GM23338 (cell line): ENCODE measurements around the gene RAD51B. TPM values are rescaled to one million over a fixed set of nuclear protein-coding genes. Genes with fewer than 3 reads are reported as not detected.

ENCODE experiments used
- ATAC-seq: fragments of 200-7000 bp; cut with Tn5 transposase; 3 replicates; pipeline ENCODE4 v1.9.1; 2020
- DNase-seq: peaks from one replicate; pipeline ENCODE4 v3.0.0-alpha.2; 2015; ENCODE audit warnings: low spot score
- H2AFZ ChIP-seq: fragments of 200-600 bp; sonication (generic); 2 replicates; pipeline ENCODE4 v1.8.0; 2016; ENCODE audit warnings: antibody characterized with exemption, mild to moderate bottlenecking, moderate library complexity
- H3F3A ChIP-seq: fragments of 200-600 bp; sonication (generic); replicated peaks from 2 replicates; pipeline ENCODE4 v1.8.0; 2017; ENCODE audit warnings: antibody characterized with exemption, mixed run types, low read depth
- H3K27ac ChIP-seq: fragments of 200-600 bp; sonication (generic); 2 replicates; pipeline ENCODE4 v1.6.1; 2016; ENCODE audit warnings: low read depth
- H3K27me3 ChIP-seq: fragments of 200-600 bp; sonication (generic); 2 replicates; pipeline ENCODE4 v1.8.0; 2016; ENCODE audit warnings: mild to moderate bottlenecking, mixed run types, moderate library complexity; ENCODE audit not compliant: insufficient read depth
- H3K36me3 ChIP-seq: fragments of 200-600 bp; sonication (generic); 2 replicates; pipeline ENCODE4 v1.8.0; 2016; ENCODE audit warnings: mild to moderate bottlenecking; ENCODE audit not compliant: insufficient read depth
- H3K4me1 ChIP-seq: fragments of 200-600 bp; sonication (generic); 2 replicates; pipeline ENCODE4 v1.8.0; 2016; ENCODE audit warnings: mild to moderate bottlenecking, moderate library complexity; ENCODE audit not compliant: insufficient read depth
- H3K4me2 ChIP-seq: fragments of 200-600 bp; sonication (generic); 2 replicates; pipeline ENCODE4 v1.7.1; 2017; ENCODE audit warnings: mixed run types
- H3K4me3 ChIP-seq: fragments of 200-600 bp; sonication (generic); 2 replicates; pipeline ENCODE4 v1.6.1; 2016; ENCODE audit warnings: mixed run types
- H3K79me2 ChIP-seq: fragments of 200-600 bp; sonication (generic); replicated peaks from 2 replicates; pipeline ENCODE4 v1.8.0; 2017; ENCODE audit warnings: mild to moderate bottlenecking; ENCODE audit not compliant: insufficient read depth
- H3K9me2 ChIP-seq: fragments of 200-600 bp; sonication (generic); 2 replicates; pipeline ENCODE4 v1.8.0; 2017; ENCODE audit not compliant: insufficient read depth
- H4K20me1 ChIP-seq: fragments of 200-600 bp; sonication (generic); replicated peaks from 2 replicates; pipeline ENCODE4 v1.8.0; 2017; ENCODE audit warnings: mild to moderate bottlenecking; ENCODE audit not compliant: insufficient read depth
- H3K27ac Mint-ChIP-seq: 2 replicates; pipeline ENCODE4 v1.8.0; 2020; ENCODE audit warnings: inconsistent platforms, mild to moderate bottlenecking, moderate library complexity, mixed read lengths
- H3K27me3 Mint-ChIP-seq: 3 replicates; pipeline ENCODE4 v1.8.0; 2022; ENCODE audit warnings: low read depth, mild to moderate bottlenecking, moderate library complexity, mixed read lengths, inconsistent platforms; ENCODE audit not compliant: insufficient read depth, poor library complexity
- H3K36me3 Mint-ChIP-seq: 3 replicates; pipeline ENCODE4 v1.8.0; 2021; ENCODE audit warnings: low read depth, mild to moderate bottlenecking, inconsistent platforms, moderate library complexity, mixed read lengths
- H3K4me1 Mint-ChIP-seq: 3 replicates; pipeline ENCODE4 v1.8.0; 2020; ENCODE audit warnings: mild to moderate bottlenecking, inconsistent platforms, mixed read lengths
- H3K4me3 Mint-ChIP-seq: 3 replicates; pipeline ENCODE4 v1.8.0; 2021; ENCODE audit warnings: moderate library complexity, mild to moderate bottlenecking, inconsistent platforms, mixed read lengths
- H3K9me3 Mint-ChIP-seq: 3 replicates; pipeline ENCODE4 v1.8.0; 2020; ENCODE audit warnings: moderate library complexity, mild to moderate bottlenecking, inconsistent platforms, mixed read lengths
- EZH2phosphoT487 ChIP-seq: fragments of 200-600 bp; sonication (generic); IDR thresholded peaks from one replicate; pipeline ENCODE4 v1.8.1; 2018; ENCODE audit warnings: antibody characterized with exemption; ENCODE audit not compliant: unreplicated experiment
- POLR2AphosphoS5 ChIP-seq: IDR thresholded peaks from 2 replicates; pipeline ENCODE4 v1.6.1; 2016; ENCODE audit warnings: antibody characterized with exemption, low read depth
- ZNF114 ChIP-seq: fragments of 250-450 bp; sonication (Bioruptor Pico); IDR thresholded peaks from 2 replicates; pipeline ENCODE4 v1.5.0; 2020; ENCODE audit warnings: mild to moderate bottlenecking, moderate library complexity
- polyA plus RNA-seq: library from polyadenylated mRNA; unstranded; fragments of >200 nt; fragmentation: Nextera tagmentation; extraction: Ambion mirVana; gene quantifications from 2 replicates; pipeline ENCODE4 v1.2.1, GENCODE V29; 2016
- total RNA-seq: library from RNA; depleted of rRNA; stranded (reverse); fragments of >200 nt; shearing (Covaris generic); gene quantifications from 2 replicates; pipeline ENCODE4 v1.2.3, GENCODE V29; 2014
- TF ChIP-seq, protein P1 (sequence below), 2 experiments: fragments of 200-600 bp in 1 of 2; sonication (generic) in 1 of 2; conservative IDR thresholded peaks; 2 replicates each; pipeline versions ENCODE4 v1.5.1 to v1.6.1; 2016 to 2017; ENCODE audit warnings: antibody characterized with exemption in 2 of 2, low read depth in 2 of 2, mild to moderate bottlenecking in 2 of 2, moderate library complexity in 1 of 2
- TF ChIP-seq, protein P2 (sequence below): fragments of 250-450 bp; sonication (Bioruptor Pico); IDR thresholded peaks from 2 replicates; pipeline ENCODE4 v1.5.0; 2020; ENCODE audit warnings: mild to moderate bottlenecking, moderate library complexity
- TF ChIP-seq, protein P3 (sequence below): IDR thresholded peaks from 2 replicates; pipeline ENCODE4 v1.6.1; 2016; ENCODE audit warnings: antibody characterized with exemption

RAD51B gene
- total and polyA plus RNA-seq, 2 experiments from 2014 or later = 15.7 to 29.1 TPM

DNA sequence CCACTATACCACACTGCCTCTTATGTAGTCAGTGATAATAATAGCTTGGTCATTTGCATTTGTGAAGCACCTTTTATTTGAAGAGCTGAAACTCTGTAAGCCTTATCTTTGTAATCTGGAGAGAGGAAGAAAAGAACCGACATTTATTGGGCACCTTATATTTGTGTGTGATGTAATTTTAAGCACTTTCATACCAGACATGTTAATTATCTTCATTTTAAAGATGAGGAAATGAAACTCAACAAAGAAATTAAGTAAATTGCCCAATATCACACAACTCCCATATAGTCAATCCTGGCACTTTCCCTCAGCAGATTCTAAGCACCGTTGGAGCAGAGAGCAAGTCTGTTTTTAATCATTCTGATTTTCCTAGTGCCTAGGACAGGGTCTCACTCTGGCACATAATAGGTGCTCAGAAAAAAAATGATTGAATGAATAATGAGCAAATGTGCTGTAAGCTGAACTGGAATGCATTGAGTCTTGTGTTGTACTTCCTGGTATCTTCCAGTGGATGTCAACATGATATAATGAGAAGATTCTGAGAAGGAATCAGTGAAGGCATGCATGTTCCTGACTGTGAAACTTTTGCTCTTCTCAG lies 554.4 kb downstream of the RAD51B start:
- no peaks in the 10 kb centered on the region for H3K36me3 ChIP-seq
- no peak for TF ChIP-seq POLR2AphosphoS5
- TF ChIP-seq, protein P1, sequence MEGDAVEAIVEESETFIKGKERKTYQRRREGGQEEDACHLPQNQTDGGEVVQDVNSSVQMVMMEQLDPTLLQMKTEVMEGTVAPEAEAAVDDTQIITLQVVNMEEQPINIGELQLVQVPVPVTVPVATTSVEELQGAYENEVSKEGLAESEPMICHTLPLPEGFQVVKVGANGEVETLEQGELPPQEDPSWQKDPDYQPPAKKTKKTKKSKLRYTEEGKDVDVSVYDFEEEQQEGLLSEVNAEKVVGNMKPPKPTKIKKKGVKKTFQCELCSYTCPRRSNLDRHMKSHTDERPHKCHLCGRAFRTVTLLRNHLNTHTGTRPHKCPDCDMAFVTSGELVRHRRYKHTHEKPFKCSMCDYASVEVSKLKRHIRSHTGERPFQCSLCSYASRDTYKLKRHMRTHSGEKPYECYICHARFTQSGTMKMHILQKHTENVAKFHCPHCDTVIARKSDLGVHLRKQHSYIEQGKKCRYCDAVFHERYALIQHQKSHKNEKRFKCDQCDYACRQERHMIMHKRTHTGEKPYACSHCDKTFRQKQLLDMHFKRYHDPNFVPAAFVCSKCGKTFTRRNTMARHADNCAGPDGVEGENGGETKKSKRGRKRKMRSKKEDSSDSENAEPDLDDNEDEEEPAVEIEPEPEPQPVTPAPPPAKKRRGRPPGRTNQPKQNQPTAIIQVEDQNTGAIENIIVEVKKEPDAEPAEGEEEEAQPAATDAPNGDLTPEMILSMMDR (conservative IDR thresholded peaks at IDR 0.05; ENCODE audit: low read depth in 2 of 2) = no peak
- TF ChIP-seq, protein P2, sequence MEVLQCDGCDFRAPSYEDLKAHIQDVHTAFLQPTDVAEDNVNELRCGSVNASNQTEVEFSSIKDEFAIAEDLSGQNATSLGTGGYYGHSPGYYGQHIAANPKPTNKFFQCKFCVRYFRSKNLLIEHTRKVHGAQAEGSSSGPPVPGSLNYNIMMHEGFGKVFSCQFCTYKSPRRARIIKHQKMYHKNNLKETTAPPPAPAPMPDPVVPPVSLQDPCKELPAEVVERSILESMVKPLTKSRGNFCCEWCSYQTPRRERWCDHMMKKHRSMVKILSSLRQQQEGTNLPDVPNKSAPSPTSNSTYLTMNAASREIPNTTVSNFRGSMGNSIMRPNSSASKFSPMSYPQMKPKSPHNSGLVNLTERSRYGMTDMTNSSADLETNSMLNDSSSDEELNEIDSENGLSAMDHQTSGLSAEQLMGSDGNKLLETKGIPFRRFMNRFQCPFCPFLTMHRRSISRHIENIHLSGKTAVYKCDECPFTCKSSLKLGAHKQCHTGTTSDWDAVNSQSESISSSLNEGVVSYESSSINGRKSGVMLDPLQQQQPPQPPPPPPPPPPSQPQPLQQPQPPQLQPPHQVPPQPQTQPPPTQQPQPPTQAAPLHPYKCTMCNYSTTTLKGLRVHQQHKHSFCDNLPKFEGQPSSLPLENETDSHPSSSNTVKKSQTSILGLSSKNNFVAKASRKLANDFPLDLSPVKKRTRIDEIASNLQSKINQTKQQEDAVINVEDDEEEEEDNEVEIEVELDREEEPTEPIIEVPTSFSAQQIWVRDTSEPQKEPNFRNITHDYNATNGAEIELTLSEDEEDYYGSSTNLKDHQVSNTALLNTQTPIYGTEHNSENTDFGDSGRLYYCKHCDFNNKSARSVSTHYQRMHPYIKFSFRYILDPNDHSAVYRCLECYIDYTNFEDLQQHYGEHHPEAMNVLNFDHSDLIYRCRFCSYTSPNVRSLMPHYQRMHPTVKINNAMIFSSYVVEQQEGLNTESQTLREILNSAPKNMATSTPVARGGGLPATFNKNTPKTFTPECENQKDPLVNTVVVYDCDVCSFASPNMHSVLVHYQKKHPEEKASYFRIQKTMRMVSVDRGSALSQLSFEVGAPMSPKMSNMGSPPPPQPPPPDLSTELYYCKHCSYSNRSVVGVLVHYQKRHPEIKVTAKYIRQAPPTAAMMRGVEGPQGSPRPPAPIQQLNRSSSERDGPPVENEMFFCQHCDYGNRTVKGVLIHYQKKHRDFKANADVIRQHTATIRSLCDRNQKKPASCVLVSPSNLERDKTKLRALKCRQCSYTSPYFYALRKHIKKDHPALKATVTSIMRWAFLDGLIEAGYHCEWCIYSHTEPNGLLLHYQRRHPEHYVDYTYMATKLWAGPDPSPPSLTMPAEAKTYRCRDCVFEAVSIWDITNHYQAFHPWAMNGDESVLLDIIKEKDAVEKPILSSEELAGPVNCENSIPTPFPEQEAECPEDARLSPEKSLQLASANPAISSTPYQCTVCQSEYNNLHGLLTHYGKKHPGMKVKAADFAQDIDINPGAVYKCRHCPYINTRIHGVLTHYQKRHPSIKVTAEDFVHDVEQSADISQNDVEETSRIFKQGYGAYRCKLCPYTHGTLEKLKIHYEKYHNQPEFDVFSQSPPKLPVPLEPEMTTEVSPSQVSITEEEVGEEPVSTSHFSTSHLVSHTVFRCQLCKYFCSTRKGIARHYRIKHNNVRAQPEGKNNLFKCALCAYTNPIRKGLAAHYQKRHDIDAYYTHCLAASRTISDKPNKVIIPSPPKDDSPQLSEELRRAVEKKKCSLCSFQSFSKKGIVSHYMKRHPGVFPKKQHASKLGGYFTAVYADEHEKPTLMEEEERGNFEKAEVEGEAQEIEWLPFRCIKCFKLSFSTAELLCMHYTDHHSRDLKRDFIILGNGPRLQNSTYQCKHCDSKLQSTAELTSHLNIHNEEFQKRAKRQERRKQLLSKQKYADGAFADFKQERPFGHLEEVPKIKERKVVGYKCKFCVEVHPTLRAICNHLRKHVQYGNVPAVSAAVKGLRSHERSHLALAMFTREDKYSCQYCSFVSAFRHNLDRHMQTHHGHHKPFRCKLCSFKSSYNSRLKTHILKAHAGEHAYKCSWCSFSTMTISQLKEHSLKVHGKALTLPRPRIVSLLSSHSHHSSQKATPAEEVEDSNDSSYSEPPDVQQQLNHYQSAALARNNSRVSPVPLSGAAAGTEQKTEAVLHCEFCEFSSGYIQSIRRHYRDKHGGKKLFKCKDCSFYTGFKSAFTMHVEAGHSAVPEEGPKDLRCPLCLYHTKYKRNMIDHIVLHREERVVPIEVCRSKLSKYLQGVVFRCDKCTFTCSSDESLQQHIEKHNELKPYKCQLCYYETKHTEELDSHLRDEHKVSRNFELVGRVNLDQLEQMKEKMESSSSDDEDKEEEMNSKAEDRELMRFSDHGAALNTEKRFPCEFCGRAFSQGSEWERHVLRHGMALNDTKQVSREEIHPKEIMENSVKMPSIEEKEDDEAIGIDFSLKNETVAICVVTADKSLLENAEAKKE = no peak
- no peaks in the 10 kb centered on the region for H3K36me3 Mint-ChIP-seq
- no peak overlapping the region for H3K27ac ChIP-seq
- no peaks in the 10 kb centered on the region for H4K20me1 ChIP-seq
- H3K79me2 ChIP-seq = no peaks in the 10 kb centered on the region
- ATAC-seq = no peak
- no peak overlapping the region for H3K4me3 Mint-ChIP-seq
- peaks cover 28% of the 10 kb centered on the region for H3K4me1 Mint-ChIP-seq
- no peaks in the 10 kb centered on the region for H3K27me3 ChIP-seq
- no peak overlapping the region for H3K4me3 ChIP-seq
- no peaks in the 10 kb centered on the region for H3K27me3 Mint-ChIP-seq
- H2AFZ ChIP-seq = no peak overlapping the region
- DNase-seq = no peak
- no peak overlapping the region for H3K27ac Mint-ChIP-seq
- H3K4me1 ChIP-seq = peaks cover 13% of the 10 kb centered on the region
- no peaks in the 10 kb centered on the region for H3F3A ChIP-seq
- no peak overlapping the region for H3K4me2 ChIP-seq
- H3K9me3 Mint-ChIP-seq = no peaks in the 10 kb centered on the region; the same call in 2 of the 3 replicates
- H3K9me2 ChIP-seq = no peaks in the 10 kb centered on the region

DNA sequence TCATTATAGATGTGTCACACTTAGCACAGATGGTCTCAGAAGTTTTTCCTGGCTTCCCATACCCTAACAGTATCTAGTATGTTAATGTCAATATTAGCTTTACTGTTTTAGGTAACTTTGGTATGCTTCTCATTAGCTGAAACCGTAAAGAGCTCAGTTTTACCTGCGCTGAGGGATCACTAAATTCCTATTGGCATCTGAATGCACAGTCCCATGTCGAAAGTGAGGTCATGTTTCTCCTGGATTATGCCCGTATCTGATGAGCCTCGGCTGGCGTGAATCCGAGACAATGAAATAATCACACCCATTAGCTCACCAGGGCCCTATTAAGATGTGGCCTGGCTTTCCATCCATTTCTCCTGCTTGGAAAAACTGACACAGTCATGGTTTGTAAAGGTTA lies 555.1 kb downstream of the RAD51B start:
- no peak overlapping the region for H3K27ac Mint-ChIP-seq
- no peaks in the 10 kb centered on the region for H3K27me3 ChIP-seq
- ATAC-seq = no peak
- peaks cover 13% of the 10 kb centered on the region for H3K4me1 ChIP-seq
- TF ChIP-seq EZH2phosphoT487 = no peak
- TF ChIP-seq ZNF114 (CRISPR knock-in tag) = no peak
- TF ChIP-seq, protein P3, sequence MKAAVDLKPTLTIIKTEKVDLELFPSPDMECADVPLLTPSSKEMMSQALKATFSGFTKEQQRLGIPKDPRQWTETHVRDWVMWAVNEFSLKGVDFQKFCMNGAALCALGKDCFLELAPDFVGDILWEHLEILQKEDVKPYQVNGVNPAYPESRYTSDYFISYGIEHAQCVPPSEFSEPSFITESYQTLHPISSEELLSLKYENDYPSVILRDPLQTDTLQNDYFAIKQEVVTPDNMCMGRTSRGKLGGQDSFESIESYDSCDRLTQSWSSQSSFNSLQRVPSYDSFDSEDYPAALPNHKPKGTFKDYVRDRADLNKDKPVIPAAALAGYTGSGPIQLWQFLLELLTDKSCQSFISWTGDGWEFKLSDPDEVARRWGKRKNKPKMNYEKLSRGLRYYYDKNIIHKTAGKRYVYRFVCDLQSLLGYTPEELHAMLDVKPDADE = no peak
- DNase-seq = no peak
- H3K4me3 ChIP-seq = no peak overlapping the region
- no peaks in the 10 kb centered on the region; the same call in 2 of the 3 replicates for H3K9me3 Mint-ChIP-seq
- H2AFZ ChIP-seq = no peak overlapping the region
- no peak overlapping the region for H3K27ac ChIP-seq
- no peaks in the 10 kb centered on the region for H3F3A ChIP-seq
- H3K9me2 ChIP-seq = no peaks in the 10 kb centered on the region
- H3K79me2 ChIP-seq = no peaks in the 10 kb centered on the region
- no peaks in the 10 kb centered on the region for H4K20me1 ChIP-seq
- H3K36me3 Mint-ChIP-seq = no peaks in the 10 kb centered on the region
- no peaks in the 10 kb centered on the region for H3K36me3 ChIP-seq
- peaks cover 28% of the 10 kb centered on the region for H3K4me1 Mint-ChIP-seq
- H3K4me2 ChIP-seq = no peak overlapping the region
- no peaks in the 10 kb centered on the region for H3K27me3 Mint-ChIP-seq
- no peak overlapping the region for H3K4me3 Mint-ChIP-seq
